Loucy (cell line): ENCODE data around the gene MAP7D1.

Source experiments
- CTCF ChIP-seq: fragments of 200-600 bp; sonication (generic); conservative IDR thresholded peaks from 2 replicates; pipeline ENCODE4 v1.5.1; 2014; ENCODE audit warnings: mild to moderate bottlenecking, antibody characterized with exemption, low read length
- EZH2phosphoT487 ChIP-seq: fragments of 200-600 bp; IDR thresholded peaks from 2 replicates; pipeline ENCODE4 v1.6.1; 2018; ENCODE audit warnings: antibody characterized with exemption, mild to moderate bottlenecking, moderate library complexity, borderline replicate concordance

GRCh38 chr1:36133484-36133883 is 22.5 kb upstream of the MAP7D1 start:
- no peak for TF ChIP-seq CTCF
- no peak for TF ChIP-seq EZH2phosphoT487
